A549 (cell line): Measurements from ENCODE around the gene CTNNA3. TPM values are rescaled to one million over a fixed set of nuclear protein-coding genes. Genes with fewer than 3 reads are reported as not detected.
"Not testable (repeated sequence)": the region's sequence is repeated elsewhere in the genome, so short reads cannot be mapped to it uniquely, and the experiment has no call there.

Experiments
- ATAC-seq, 2 experiments: fragments of 200-7000 bp in 1 of 2; fragments of >200 bp in 1 of 2; cut with Nextera tagmentation in 1 of 2; cut with Tn5 transposase in 1 of 2; 3 replicates each; pipeline versions ENCODE4 v1.8.0 to v1.9.1; 2018 to 2020; ENCODE audit warnings: mild to moderate bottlenecking in 1 of 2, moderate library complexity in 1 of 2
- CTCF ChIA-PET: fragments of 300-600 bp; sonication (Branson Sonifier 250); formaldehyde crosslinking; extraction: SDS; loops from one replicate; lab custom pipeline; 2021; ENCODE audit warnings: antibody characterized with exemption, inconsistent platforms; lab: Yijun Ruan, JAX
- POLR2A ChIA-PET: fragments of 350-600 bp; formaldehyde crosslinking; extraction: SDS; loops from one replicate; lab custom pipeline; 2021; ENCODE audit warnings: antibody characterized with exemption, inconsistent platforms; lab: Yijun Ruan, JAX
- DNase-seq, 2 experiments: peaks; one replicate each; pipeline versions ENCODE4 v3.0.0 to v3.0.0-alpha.2; 2011 to 2016; ENCODE audit warnings: low read depth in 1 of 2, low spot score in 1 of 2
- FAIRE-seq: peaks from 2 replicates; lab custom pipeline; 2011; peaks lifted over from hg19 to GRCh38; lab: Jason Lieb, UNC
- H3K27ac ChIP-seq, 2 experiments: fragments of >200 bp; sonication (Bioruptor Twin); formaldehyde crosslinking; 3 replicates each; pipeline ENCODE4 v1.5.1; 2016 to 2017
- H3K4me1 ChIP-seq: fragments of >200 bp; sonication (Bioruptor Twin); formaldehyde crosslinking; 3 replicates; pipeline ENCODE4 v1.6.1; 2016
- H3K4me2 ChIP-seq: fragments of >200 bp; sonication (Bioruptor Twin); formaldehyde crosslinking; 3 replicates; pipeline ENCODE4 v1.6.1; 2016
- H3K4me3 ChIP-seq: fragments of >200 bp; sonication (Bioruptor Twin); formaldehyde crosslinking; 3 replicates; pipeline ENCODE4 v1.5.1; 2016
- H3K9me3 ChIP-seq: fragments of >200 bp; sonication (Bioruptor Twin); formaldehyde crosslinking; 3 replicates; pipeline ENCODE4 v1.6.1; 2016
- BHLHE40 ChIP-seq: IDR thresholded peaks from 2 replicates; pipeline ENCODE4 v1.6.1; 2012; ENCODE audit warnings: low read depth, low read length, inconsistent platforms
- CEBPB ChIP-seq, 2 experiments: fragments of >200 bp in 1 of 2; sonication (Bioruptor Twin) in 1 of 2; formaldehyde crosslinking in 1 of 2; IDR thresholded peaks; 2 replicates each; pipeline ENCODE4 v1.6.1; 2012 to 2016
- ELK1 ChIP-seq: fragments of 150-350 bp; IDR thresholded peaks from 2 replicates; pipeline ENCODE4 v1.6.1; 2014; ENCODE audit warnings: low read depth, mild to moderate bottlenecking, low read length
- ESRRA ChIP-seq: fragments of 150-350 bp; IDR thresholded peaks from 2 replicates; pipeline ENCODE4 v1.6.1; 2014; ENCODE audit warnings: mild to moderate bottlenecking, low read length, borderline replicate concordance
- GATA3 ChIP-seq: IDR thresholded peaks from 2 replicates; pipeline ENCODE4 v1.6.1; 2012; ENCODE audit warnings: borderline replicate concordance
- JUNB ChIP-seq: fragments of >200 bp; sonication (Bioruptor Twin); formaldehyde crosslinking; IDR thresholded peaks from 2 replicates; pipeline ENCODE4 v1.6.1; 2016
- MAFK ChIP-seq: fragments of 450-650 bp; IDR thresholded peaks from 2 replicates; pipeline ENCODE4 v1.6.1; 2014; ENCODE audit not compliant: partially characterized antibody
- MYC ChIP-seq: IDR thresholded peaks from 2 replicates; pipeline ENCODE4 v1.6.1; 2012; ENCODE audit warnings: mild to moderate bottlenecking, inconsistent platforms, low read length, improper control_type of control experiment, borderline replicate concordance
- NFE2L2 ChIP-seq: fragments of 150-350 bp; conservative IDR thresholded peaks from 2 replicates; pipeline ENCODE4 v1.6.1; 2014; ENCODE audit warnings: low read length
- NR3C1 ChIP-seq: fragments of >200 bp; sonication (Bioruptor Twin); formaldehyde crosslinking; IDR thresholded peaks from 3 replicates; pipeline ENCODE4 v1.6.1; 2017
- RAD21 ChIP-seq, 2 experiments: fragments of >200 bp in 1 of 2; sonication (Bioruptor Twin) in 1 of 2; formaldehyde crosslinking in 1 of 2; IDR thresholded peaks in 1 of 2; conservative IDR thresholded peaks in 1 of 2; 2 replicates in 1 of 2; 3 replicates in 1 of 2; pipeline ENCODE4 v1.6.1; 2012 to 2018; ENCODE audit warnings: inconsistent platforms in 1 of 2
- RNF2 ChIP-seq: fragments of 200-600 bp; sonication (generic); IDR thresholded peaks from 2 replicates; pipeline ENCODE4 v1.6.1; 2016; ENCODE audit warnings: low read depth, mild to moderate bottlenecking, antibody characterized with exemption, moderate library complexity, borderline replicate concordance
- SREBF2 ChIP-seq: fragments of 450-650 bp; IDR thresholded peaks from 2 replicates; pipeline ENCODE4 v1.6.1; 2014; ENCODE audit warnings: mild to moderate bottlenecking, moderate library complexity
- TP53 ChIP-seq: fragments of 250-450 bp; sonication (Bioruptor Pico); IDR thresholded peaks from 2 replicates; pipeline ENCODE4 v1.5.0; 2021; ENCODE audit warnings: mild to moderate bottlenecking, moderate library complexity
- ZC3H11A ChIP-seq: fragments of 450-650 bp; IDR thresholded peaks from 2 replicates; pipeline ENCODE4 v1.6.1; 2014; ENCODE audit warnings: antibody characterized with exemption, mild to moderate bottlenecking
- ZNF302 ChIP-seq: fragments of 250-450 bp; sonication (Bioruptor Pico); IDR thresholded peaks from 2 replicates; pipeline ENCODE4 v1.9.0; 2021; ENCODE audit warnings: inconsistent platforms, mild to moderate bottlenecking, moderate library complexity
- ZSCAN20 ChIP-seq: fragments of 250-450 bp; sonication (Bioruptor Pico); IDR thresholded peaks from 2 replicates; pipeline ENCODE4 v1.8.0; 2022; ENCODE audit warnings: mild to moderate bottlenecking, moderate library complexity
- WGBS: methylation state at CpG from one replicate; pipeline ENCODE4 v1.1.6; 2017; ENCODE audit errors: missing lambda C conversion rate; 5-methylcytosine and 5-hydroxymethylcytosine counted together
- polyA plus RNA-seq, 4 experiments: library from polyadenylated mRNA; depleted of rRNA in 3 of 4; stranded (reverse); fragments of >200 nt; fragmentation: RNase III in 1 of 4; extraction: RNeasy Plus Mini Kit Qiagen cat#74134 plus additional on column Dnase treatment in 1 of 4; gene quantifications; 2 replicates in 3 of 4; 3 replicates in 1 of 4; pipeline ENCODE4 v1.2.3, GENCODE V29; 2011 to 2017
- TF ChIP-seq, protein P1 (sequence below): IDR thresholded peaks from 2 replicates; pipeline ENCODE4 v1.6.1; 2012; ENCODE audit warnings: low read depth, borderline replicate concordance
- TF ChIP-seq, protein P2 (sequence below): fragments of >200 bp; sonication (Bioruptor Twin); formaldehyde crosslinking; IDR thresholded peaks from 2 replicates; pipeline ENCODE4 v1.6.1; 2016

CTNNA3 gene
- polyA plus RNA-seq, 2 of the 4 experiments (the other 2 are of a cell fraction), result not detected

- ChIA-PET POLR2A (no interaction called here), CTCF (no interaction called here)
- no peaks in the 10 kb centered on the region for H3K4me1 ChIP-seq
- WGBS, result 4% methylated on average over 1 of the region's 1 CpG
- no peak for FAIRE-seq
- DNase-seq, result no peak
- ATAC-seq, result no peak
- H3K4me3 ChIP-seq, result no peak overlapping the region
- H3K4me2 ChIP-seq, result no peak overlapping the region
- TF ChIP-seq RNF2 (no peak), SREBF2 (no peak), ELK1 (no peak), ZNF302 (no peak), JUNB (no peak), NR3C1 (no peak), ZC3H11A (no peak)
- TF ChIP-seq, protein P1, sequence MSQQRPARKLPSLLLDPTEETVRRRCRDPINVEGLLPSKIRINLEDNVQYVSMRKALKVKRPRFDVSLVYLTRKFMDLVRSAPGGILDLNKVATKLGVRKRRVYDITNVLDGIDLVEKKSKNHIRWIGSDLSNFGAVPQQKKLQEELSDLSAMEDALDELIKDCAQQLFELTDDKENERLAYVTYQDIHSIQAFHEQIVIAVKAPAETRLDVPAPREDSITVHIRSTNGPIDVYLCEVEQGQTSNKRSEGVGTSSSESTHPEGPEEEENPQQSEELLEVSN, result no peak
- no peak overlapping the region for H3K27ac ChIP-seq
- no peaks in the 10 kb centered on the region for H3K9me3 ChIP-seq
Observed at GRCh38 chr10:67250686-67251085, 445.3 kb downstream of the CTNNA3 start.

- Histone ChIP-seq H3K4me1 (no peaks in the 10 kb centered on the region), H3K27ac (no peak overlapping the region), H3K9me3 (no peaks in the 10 kb centered on the region), H3K4me2 (no peak overlapping the region), H3K4me3 (no peak overlapping the region)
- WGBS, result 36% methylated on average over 3 of the region's 3 CpGs
- no peak for ATAC-seq
- CTCF ChIA-PET, result no interaction called here
- POLR2A ChIA-PET, result no interaction called here
- no peak for DNase-seq
- TF ChIP-seq GATA3 (no peak), ZSCAN20 (CRISPR knock-in tag) (no peak), ESRRA (no peak)
- TF ChIP-seq, protein P2, sequence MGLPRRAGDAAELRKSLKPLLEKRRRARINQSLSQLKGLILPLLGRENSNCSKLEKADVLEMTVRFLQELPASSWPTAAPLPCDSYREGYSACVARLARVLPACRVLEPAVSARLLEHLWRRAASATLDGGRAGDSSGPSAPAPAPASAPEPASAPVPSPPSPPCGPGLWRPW, result no peak
- FAIRE-seq, result no peak
Observed at GRCh38 chr10:67246066-67246555, 449.9 kb downstream of the CTNNA3 start.

DNA sequence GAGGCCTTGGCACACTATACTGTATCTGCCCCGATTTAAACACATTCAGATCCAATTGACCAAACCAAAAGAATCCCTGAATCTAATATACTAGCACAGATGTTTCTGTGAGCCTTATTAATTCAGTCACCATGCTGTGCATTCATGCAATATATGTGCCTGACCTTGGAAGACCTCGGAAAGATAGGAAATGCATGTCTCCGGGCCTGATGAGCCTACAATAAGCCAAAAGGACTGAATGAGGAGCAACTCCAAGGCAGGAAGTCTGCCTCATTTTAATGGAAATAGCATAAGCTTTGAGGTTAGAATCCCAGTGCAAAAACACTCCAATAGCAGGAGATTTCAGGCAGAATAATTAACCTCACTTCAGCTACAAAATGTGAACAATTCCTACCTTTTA is 453.5 kb downstream of the CTNNA3 start:
- FAIRE-seq (no peak), ATAC-seq (no peak)
- POLR2A ChIA-PET, result no interaction called here

GRCh38 chr10:67241451-67241850 is 454.5 kb downstream of the CTNNA3 start:
- ATAC-seq, result no peak

More for the DNA sequence above, 453.5 kb downstream of the CTNNA3 start:
- TF ChIP-seq SREBF2, result no peak
- 0% methylated on average over 3 of the region's 3 CpGs for WGBS
- no peak overlapping the region for H3K4me2 ChIP-seq
- no peak for DNase-seq
- no peak overlapping the region for H3K27ac ChIP-seq
- no peaks in the 10 kb centered on the region for H3K9me3 ChIP-seq
- CTCF ChIA-PET, result no interaction called here
- H3K4me3 ChIP-seq, result no peak overlapping the region
- H3K4me1 ChIP-seq, result no peaks in the 10 kb centered on the region

GRCh38 chr10:67239864-67240497 is 456.0 kb downstream of the CTNNA3 start:
- DNase-seq, result no peak
- FAIRE-seq, result no peak
- POLR2A ChIA-PET, result no interaction called here
- no peak for ATAC-seq
- no peak overlapping the region for H3K27ac ChIP-seq
- H3K4me1 ChIP-seq, result no peaks in the 10 kb centered on the region
- CTCF ChIA-PET, result interaction anchor here (2.0 kb wide), 1 partner anchor 14 kb away, joined by 5 read pairs; no protein-coding TSS in a partner anchor
- WGBS, result 0% methylated on average over 2 of the region's 2 CpGs
- no peak overlapping the region for H3K4me3 ChIP-seq
- H3K9me3 ChIP-seq, result no peaks in the 10 kb centered on the region
- TF ChIP-seq BHLHE40, result no peak
- no peak for TF ChIP-seq ESRRA
- no peak for TF ChIP-seq NFE2L2
- TF ChIP-seq TP53 (CRISPR knock-in tag), result no peak
- TF ChIP-seq MAFK, result no peak
- no peak for TF ChIP-seq SREBF2
- no peak for TF ChIP-seq MYC
- no peak for TF ChIP-seq CEBPB (IDR thresholded peaks at IDR 0.05)
- no peak for TF ChIP-seq RAD21 (conservative IDR thresholded peaks at IDR 0.05 in 1 of 2, IDR thresholded peaks at IDR 0.05 in 1 of 2)
- H3K4me2 ChIP-seq, result no peak overlapping the region

More at GRCh38 chr10:67241451-67241850, 454.5 kb downstream of the CTNNA3 start:
- Histone ChIP-seq H3K4me2 (no peak overlapping the region), H3K4me3 (no peak overlapping the region), H3K9me3 (no peaks in the 10 kb centered on the region), H3K27ac (no peak overlapping the region), H3K4me1 (no peaks in the 10 kb centered on the region)
- no peak for DNase-seq
- no peak for TF ChIP-seq CEBPB (IDR thresholded peaks at IDR 0.05)
- FAIRE-seq, result no peak
- 2% methylated on average over 1 of the region's 1 CpG for WGBS
- POLR2A ChIA-PET, result no interaction called here
- CTCF ChIA-PET, result no interaction called here

- ATAC-seq, CTCF ChIA-PET, DNase-seq, H3K27ac ChIP-seq, FAIRE-seq, POLR2A ChIA-PET, H3K9me3 ChIP-seq, H3K4me1 ChIP-seq, H3K4me3 ChIP-seq: not testable (repeated sequence)
- WGBS, result 6% methylated on average over 14 of the region's 29 CpGs
- H3K4me2 ChIP-seq, result 0 out of 3 replicates have a peak overlapping the region, but pooled peaks have one; percentile 30
Observed at GRCh38 chr10:67230680-67231500, 465.1 kb downstream of the CTNNA3 start.
